IPS-18a (cell line): ENCODE results near the gene NEIL1.
"Not testable (repeated sequence)": the region's sequence is repeated elsewhere in the genome, so short reads cannot be mapped to it uniquely, and the experiment has no call there.

Experiments
- H3K27ac ChIP-seq: one replicate; pipeline ENCODE4 v1.5.1; 2013; ENCODE audit warnings: low read length
- H3K27me3 ChIP-seq: one replicate; pipeline ENCODE4 v1.6.1; 2013; ENCODE audit warnings: mild to moderate bottlenecking, low read length; ENCODE audit not compliant: control insufficient read depth, insufficient read depth
- H3K36me3 ChIP-seq: one replicate; pipeline ENCODE4 v1.6.1; 2013; ENCODE audit warnings: low read depth, low read length; ENCODE audit not compliant: control insufficient read depth
- H3K4me1 ChIP-seq: one replicate; pipeline ENCODE4 v1.6.1; 2013; ENCODE audit warnings: low read depth, low read length; ENCODE audit not compliant: control insufficient read depth
- H3K4me3 ChIP-seq: one replicate; pipeline ENCODE4 v1.5.1; 2013; ENCODE audit warnings: low read length
- H3K9ac ChIP-seq: one replicate; pipeline ENCODE4 v1.6.1; 2013; ENCODE audit warnings: mild to moderate bottlenecking, low read length, moderate library complexity
- H3K9me3 ChIP-seq: one replicate; pipeline ENCODE4 v1.6.1; 2013; ENCODE audit warnings: low read depth, low read length; ENCODE audit not compliant: control insufficient read depth

NEIL1 gene

DNA sequence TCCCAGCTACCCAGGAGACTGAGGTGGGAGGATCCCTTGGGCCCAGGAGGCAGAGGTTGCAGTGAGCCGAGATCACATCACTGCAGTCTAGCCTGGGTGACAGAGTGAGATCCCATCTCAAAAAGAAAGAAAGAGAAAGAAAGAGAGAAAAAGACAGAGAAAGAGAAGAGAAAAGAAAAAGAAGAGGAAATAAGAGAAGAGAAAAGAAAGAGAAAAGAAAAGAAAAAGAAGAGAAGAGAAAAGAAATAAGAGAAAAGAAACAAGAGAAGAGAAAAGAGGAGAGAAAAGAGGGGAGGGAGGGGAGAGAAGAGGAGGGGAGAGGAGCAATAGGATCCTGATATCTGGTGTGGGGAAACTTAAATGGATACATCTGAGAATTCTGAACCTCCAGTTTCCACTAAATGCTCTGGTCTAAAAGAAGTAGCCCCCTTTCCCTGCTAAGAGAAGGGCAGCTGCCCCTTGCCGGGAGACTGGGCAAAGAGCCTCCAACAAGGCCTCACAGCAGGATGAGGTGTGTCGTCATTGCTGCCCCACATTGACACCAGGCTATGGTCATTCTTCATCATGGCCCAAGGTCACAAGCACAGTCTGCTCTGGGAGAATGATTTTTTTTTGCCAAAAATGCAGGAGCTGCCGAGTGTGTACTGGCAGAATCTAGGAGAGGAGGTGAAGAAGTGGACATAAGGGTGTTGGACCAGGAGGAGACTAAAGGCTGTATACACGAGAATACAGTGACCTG, 32.1 kb upstream of the NEIL1 start:
- no peaks in the 10 kb centered on the region for H3K27me3 ChIP-seq
- H3K36me3 ChIP-seq, result no peaks in the 10 kb centered on the region
- H3K9ac ChIP-seq, result no peak overlapping the region
- no peak overlapping the region for H3K27ac ChIP-seq
- no peaks in the 10 kb centered on the region for H3K9me3 ChIP-seq
- H3K4me1 ChIP-seq, result no peaks in the 10 kb centered on the region
- no peak overlapping the region for H3K4me3 ChIP-seq

DNA sequence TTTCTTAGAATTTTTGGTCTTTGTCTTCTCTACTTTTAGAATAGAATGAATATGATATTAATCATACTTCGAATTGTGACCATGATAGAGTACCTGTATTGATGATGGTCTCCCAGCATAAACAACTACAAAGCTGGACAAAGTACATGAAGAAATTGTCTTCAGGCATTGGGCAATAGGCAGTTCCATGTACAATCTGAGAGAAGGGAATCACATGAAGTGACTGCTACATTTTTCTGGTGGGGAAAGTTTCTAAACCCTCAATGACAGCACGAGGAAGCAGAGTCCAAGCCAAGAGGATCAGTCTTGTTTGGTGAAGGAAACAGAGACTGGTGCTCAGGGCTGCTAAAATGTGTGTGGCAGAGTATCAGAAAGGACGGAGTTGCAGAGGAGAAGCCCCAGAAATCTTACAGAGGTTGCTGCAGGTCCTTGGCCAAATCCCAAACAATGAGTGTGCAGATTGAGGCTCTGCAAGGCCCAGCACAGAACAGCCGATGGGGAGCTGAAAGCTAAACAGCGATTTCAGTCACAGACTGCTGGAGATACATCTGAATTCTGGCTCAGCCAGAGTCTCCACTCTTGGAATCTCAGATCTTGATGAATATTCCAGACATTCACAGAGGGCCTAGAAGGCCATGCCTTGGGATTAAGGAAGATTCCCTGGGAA, 27.5 kb upstream of the NEIL1 start:
- not testable (repeated sequence) for H3K9ac ChIP-seq, H3K4me3 ChIP-seq, H3K4me1 ChIP-seq, H3K9me3 ChIP-seq, H3K36me3 ChIP-seq, H3K27ac ChIP-seq, H3K27me3 ChIP-seq

- H3K36me3 ChIP-seq, result no peaks in the 10 kb centered on the region
- no peaks in the 10 kb centered on the region for H3K9me3 ChIP-seq
- H3K27me3 ChIP-seq, result no peaks in the 10 kb centered on the region
- H3K9ac ChIP-seq, result no peak overlapping the region
- no peaks in the 10 kb centered on the region for H3K4me1 ChIP-seq
- H3K27ac ChIP-seq, result no peak overlapping the region
- no peak overlapping the region for H3K4me3 ChIP-seq
Observed at GRCh38 chr15:75321711-75322110, 25.1 kb upstream of the NEIL1 start.

DNA sequence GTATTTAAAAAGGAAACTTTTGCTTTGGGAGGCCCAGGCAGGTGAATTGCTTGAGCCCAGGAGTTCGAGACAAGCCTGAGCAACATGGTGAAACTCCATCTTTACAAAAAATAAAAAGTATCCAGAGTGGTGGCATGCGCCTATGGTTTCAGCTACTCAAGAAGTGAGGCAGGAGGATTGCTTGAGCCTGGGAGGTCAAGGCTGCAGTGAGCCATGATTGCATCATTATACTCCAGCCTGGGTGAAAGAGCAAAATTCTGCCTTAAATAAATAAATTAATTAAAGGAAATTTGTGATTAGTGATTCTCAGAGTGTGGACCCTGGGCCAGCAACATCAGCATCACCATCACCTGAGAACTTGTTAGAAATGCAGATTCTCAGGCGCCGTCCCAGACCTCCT, 20.9 kb upstream of the NEIL1 start:
- Histone ChIP-seq H3K4me1 (no peaks in the 10 kb centered on the region), H3K9me3 (no peaks in the 10 kb centered on the region), H3K27me3 (no peaks in the 10 kb centered on the region), H3K4me3 (no peak overlapping the region), H3K9ac (no peak overlapping the region), H3K36me3 (no peaks in the 10 kb centered on the region), H3K27ac (no peak overlapping the region)

DNA sequence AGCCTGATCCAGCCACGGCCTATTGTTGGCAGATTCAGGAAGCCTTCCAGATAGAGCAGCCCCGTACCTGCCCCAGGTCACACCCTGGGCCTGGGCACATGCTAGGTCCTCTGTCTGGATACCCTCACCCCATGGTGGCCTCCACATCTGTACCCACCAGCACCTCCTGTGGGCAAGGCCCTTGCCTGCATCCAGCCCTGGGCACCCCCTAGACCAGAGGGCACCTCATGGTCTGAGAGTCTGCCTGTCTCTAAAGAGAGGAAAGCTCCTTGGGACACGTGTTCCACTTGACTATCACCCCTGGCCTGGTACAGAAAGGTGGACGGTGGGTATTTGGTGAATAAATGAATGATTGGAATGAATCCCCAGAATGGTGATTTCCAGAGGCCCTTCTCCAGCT, 19.8 kb upstream of the NEIL1 start:
- Histone ChIP-seq H3K27me3 (no peaks in the 10 kb centered on the region), H3K36me3 (no peaks in the 10 kb centered on the region), H3K4me1 (no peaks in the 10 kb centered on the region), H3K27ac (no peak overlapping the region), H3K4me3 (no peak overlapping the region), H3K9me3 (no peaks in the 10 kb centered on the region), H3K9ac (no peak overlapping the region)

- no peaks in the 10 kb centered on the region for H3K9me3 ChIP-seq
- H3K4me3 ChIP-seq, result no peak overlapping the region
- H3K4me1 ChIP-seq, result no peaks in the 10 kb centered on the region
- no peaks in the 10 kb centered on the region for H3K27me3 ChIP-seq
- no peak overlapping the region for H3K9ac ChIP-seq
- no peaks in the 10 kb centered on the region for H3K36me3 ChIP-seq
- no peak overlapping the region for H3K27ac ChIP-seq
Observed at GRCh38 chr15:75327491-75327890, 19.3 kb upstream of the NEIL1 start.

- no peaks in the 10 kb centered on the region for H3K4me1 ChIP-seq
- H3K36me3 ChIP-seq, result no peaks in the 10 kb centered on the region
- no peak overlapping the region for H3K4me3 ChIP-seq
- no peak overlapping the region for H3K27ac ChIP-seq
- H3K27me3 ChIP-seq, result no peaks in the 10 kb centered on the region
- H3K9ac ChIP-seq, result no peak overlapping the region
- no peaks in the 10 kb centered on the region for H3K9me3 ChIP-seq
Observed at GRCh38 chr15:75328493-75329314, 18.1 kb upstream of the NEIL1 start.

DNA sequence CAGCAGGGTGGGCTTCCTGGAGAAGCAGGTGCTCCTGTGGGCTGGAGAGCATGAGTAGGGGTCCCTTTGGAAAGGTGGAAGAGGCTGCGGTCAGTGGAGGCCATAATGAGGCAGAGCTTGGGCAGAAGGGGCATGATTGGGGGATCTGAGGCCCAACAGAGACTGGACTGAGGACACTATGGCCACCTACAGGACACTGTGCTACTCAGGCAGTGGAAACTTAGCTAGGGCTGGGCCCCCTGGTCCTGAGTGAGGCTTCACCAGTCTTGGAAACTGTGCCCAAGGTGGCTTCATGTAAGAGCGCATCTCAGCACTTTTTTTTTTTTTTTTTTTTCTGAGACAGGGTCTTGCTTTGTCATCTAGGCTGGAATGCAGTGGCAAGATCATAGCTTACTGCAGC, 17.3 kb upstream of the NEIL1 start:
- Histone ChIP-seq H3K27ac (no peak overlapping the region), H3K9me3 (no peaks in the 10 kb centered on the region), H3K4me1 (no peaks in the 10 kb centered on the region), H3K36me3 (no peaks in the 10 kb centered on the region), H3K9ac (no peak overlapping the region), H3K27me3 (no peaks in the 10 kb centered on the region), H3K4me3 (no peak overlapping the region)

- H3K9ac ChIP-seq, H3K4me3 ChIP-seq, H3K27me3 ChIP-seq, H3K9me3 ChIP-seq, H3K36me3 ChIP-seq, H3K27ac ChIP-seq, H3K4me1 ChIP-seq: not testable (repeated sequence)
Observed at GRCh38 chr15:75332093-75332492, 14.7 kb upstream of the NEIL1 start.

GRCh38 chr15:75333654-75334419, 13.0 kb upstream of the NEIL1 start:
- not testable (repeated sequence) for H3K4me1 ChIP-seq, H3K9me3 ChIP-seq, H3K27ac ChIP-seq, H3K9ac ChIP-seq, H3K4me3 ChIP-seq, H3K27me3 ChIP-seq, H3K36me3 ChIP-seq

DNA sequence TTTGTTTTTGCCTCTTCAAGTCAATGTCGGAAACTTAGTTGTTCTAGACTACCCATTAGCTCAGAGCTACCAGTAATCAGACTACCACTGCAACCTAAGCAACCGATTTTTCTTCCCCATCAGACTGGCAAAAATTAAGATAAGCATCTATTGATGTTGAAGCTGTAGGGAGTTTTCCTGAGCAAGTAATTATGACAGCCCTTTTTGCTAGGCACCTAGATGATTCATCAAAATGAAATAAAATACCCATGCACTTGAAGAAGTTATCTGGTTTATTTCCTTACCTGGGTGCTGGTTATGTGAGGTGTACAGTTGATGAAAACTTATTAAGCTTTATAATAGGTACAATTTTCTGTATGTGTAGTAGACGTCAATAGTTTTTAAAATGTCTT, 11.5 kb upstream of the NEIL1 start:
- H3K4me1 ChIP-seq, result peaks cover 7% of the 10 kb centered on the region
- peak overlapping the region; percentile 82 for H3K9ac ChIP-seq
- peaks cover 10% of the 10 kb centered on the region for H3K36me3 ChIP-seq
- H3K27me3 ChIP-seq, result no peaks in the 10 kb centered on the region
- no peak overlapping the region for H3K27ac ChIP-seq
- H3K4me3 ChIP-seq, result peak overlapping the region; percentile 76
- no peaks in the 10 kb centered on the region for H3K9me3 ChIP-seq
